ENCODE data around the gene MAT1A.

DNA sequence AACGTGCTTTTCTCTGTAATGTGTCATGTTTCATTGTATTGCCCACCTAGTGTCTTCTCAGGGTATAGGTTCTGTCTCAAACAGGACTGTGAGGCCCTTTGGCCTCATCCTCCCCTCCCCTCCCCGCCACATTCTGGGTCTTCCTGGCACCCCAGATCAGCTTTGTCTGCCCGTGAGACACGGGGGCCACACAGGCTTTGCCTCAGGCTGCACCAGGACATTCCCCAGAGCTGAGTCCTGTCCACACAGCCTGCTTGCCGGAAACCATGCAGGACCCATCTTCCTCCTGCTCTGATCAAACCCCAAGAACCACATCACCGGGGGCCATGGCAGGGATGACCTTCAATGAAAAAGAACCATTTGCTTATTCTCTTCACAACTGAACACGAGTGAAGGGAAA, 18.6 kb downstream of the MAT1A start:
- TF ChIP-seq, protein P1, sequence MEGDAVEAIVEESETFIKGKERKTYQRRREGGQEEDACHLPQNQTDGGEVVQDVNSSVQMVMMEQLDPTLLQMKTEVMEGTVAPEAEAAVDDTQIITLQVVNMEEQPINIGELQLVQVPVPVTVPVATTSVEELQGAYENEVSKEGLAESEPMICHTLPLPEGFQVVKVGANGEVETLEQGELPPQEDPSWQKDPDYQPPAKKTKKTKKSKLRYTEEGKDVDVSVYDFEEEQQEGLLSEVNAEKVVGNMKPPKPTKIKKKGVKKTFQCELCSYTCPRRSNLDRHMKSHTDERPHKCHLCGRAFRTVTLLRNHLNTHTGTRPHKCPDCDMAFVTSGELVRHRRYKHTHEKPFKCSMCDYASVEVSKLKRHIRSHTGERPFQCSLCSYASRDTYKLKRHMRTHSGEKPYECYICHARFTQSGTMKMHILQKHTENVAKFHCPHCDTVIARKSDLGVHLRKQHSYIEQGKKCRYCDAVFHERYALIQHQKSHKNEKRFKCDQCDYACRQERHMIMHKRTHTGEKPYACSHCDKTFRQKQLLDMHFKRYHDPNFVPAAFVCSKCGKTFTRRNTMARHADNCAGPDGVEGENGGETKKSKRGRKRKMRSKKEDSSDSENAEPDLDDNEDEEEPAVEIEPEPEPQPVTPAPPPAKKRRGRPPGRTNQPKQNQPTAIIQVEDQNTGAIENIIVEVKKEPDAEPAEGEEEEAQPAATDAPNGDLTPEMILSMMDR (IDR thresholded peaks at IDR 0.05 in 8 of 11, conservative IDR thresholded peaks at IDR 0.05 in 3 of 11): no peak
- no peak for TF ChIP-seq POLR2AphosphoS5 (IDR thresholded peaks at IDR 0.05)
